Measurements from ENCODE around the gene SLC7A7. TPM values are rescaled to one million over a fixed set of nuclear protein-coding genes. Genes with fewer than 3 reads are reported as not detected.

SLC7A7 gene
- total RNA-seq, 1 experiment from 2014 or later: 443 TPM

- H3K9me3 ChIP-seq: no peaks in the 10 kb centered on the region
- Mint-ChIP-seq H3K36me3 (ENCODE audit: insufficient read depth, unreplicated experiment) (no peaks in the 10 kb centered on the region), H3K27me3 (ENCODE audit: insufficient read depth, unreplicated experiment) (no peaks in the 10 kb centered on the region), H3K4me1 (ENCODE audit: low read depth, unreplicated experiment) (peaks cover 24% of the 10 kb centered on the region), H3K4me3 (ENCODE audit: unreplicated experiment) (no peak overlapping the region), H3K9me3 (ENCODE audit: unreplicated experiment) (no peaks in the 10 kb centered on the region), H3K27ac (ENCODE audit: unreplicated experiment) (no peak overlapping the region)
- H3K4me1 ChIP-seq: peaks cover 11% of the 10 kb centered on the region
- H3K36me3 ChIP-seq (ENCODE audit: control insufficient read depth, insufficient read depth, low read length): no peaks in the 10 kb centered on the region
- no peak for DNase-seq
- H3K27me3 ChIP-seq (replicated peaks; ENCODE audit: control insufficient read depth, insufficient read depth, low read length): no peaks in the 10 kb centered on the region
- ChIA-PET POLR2A (no interaction called here), CTCF (interaction anchor here (0.9 kb wide), 1 partner anchor 178 kb away, joined by 3 read pairs; no protein-coding TSS in a partner anchor)
- BruUV-seq (replicated peaks): no TSS peak
- no peak overlapping the region for H3K4me3 ChIP-seq (ENCODE audit: low read depth, low read length)
- TF ChIP-seq CTCF (IDR thresholded peaks at IDR 0.05; ENCODE audit: insufficient read depth in 1 of 2, low read depth in 1 of 2, low read length in 1 of 2, severe bottlenecking in 1 of 2, unreplicated experiment in 1 of 2): no peak
- intact Hi-C loops (cut with micrococcal nuclease; ENCODE audit: unreplicated experiment): loop anchor here (1.0 kb wide), 1 partner anchor 106 kb away; no protein-coding TSS in a partner anchor
These were observed 67.5 kb downstream of the SLC7A7 start for GRCh38 chr14:22747769-22748168.

- no TSS peak for BruUV-seq (replicated peaks)
- TF ChIP-seq CTCF (IDR thresholded peaks at IDR 0.05; ENCODE audit: insufficient read depth in 1 of 2, low read depth in 1 of 2, low read length in 1 of 2, severe bottlenecking in 1 of 2, unreplicated experiment in 1 of 2): no peak
- peaks cover 13% of the 10 kb centered on the region for H3K4me1 ChIP-seq
- POLR2A ChIA-PET: no interaction called here
- H3K4me3 ChIP-seq (ENCODE audit: low read depth, low read length): no peak overlapping the region
- Mint-ChIP-seq H3K4me3 (ENCODE audit: unreplicated experiment) (no peak overlapping the region), H3K9me3 (ENCODE audit: unreplicated experiment) (peaks cover 10% of the 10 kb centered on the region), H3K4me1 (ENCODE audit: low read depth, unreplicated experiment) (peaks cover 13% of the 10 kb centered on the region), H3K27ac (ENCODE audit: unreplicated experiment) (no peak overlapping the region), H3K36me3 (ENCODE audit: insufficient read depth, unreplicated experiment) (no peaks in the 10 kb centered on the region), H3K27me3 (ENCODE audit: insufficient read depth, unreplicated experiment) (no peaks in the 10 kb centered on the region)
- H3K27me3 ChIP-seq (replicated peaks; ENCODE audit: control insufficient read depth, insufficient read depth, low read length): no peaks in the 10 kb centered on the region
- peaks cover 11% of the 10 kb centered on the region; the same call in 1 of the 2 replicates for H3K9me3 ChIP-seq
- intact Hi-C loops (cut with micrococcal nuclease; ENCODE audit: unreplicated experiment): no loop called here
- CTCF ChIA-PET: no interaction called here
- no peak for DNase-seq
- H3K36me3 ChIP-seq (ENCODE audit: control insufficient read depth, insufficient read depth, low read length): no peaks in the 10 kb centered on the region
These were observed 75.2 kb downstream of the SLC7A7 start for GRCh38 chr14:22740020-22740419.

- ChIA-PET POLR2A (no interaction called here), CTCF (interaction anchor here (0.7 kb wide), 1 partner anchor 373 kb away, joined by 3 read pairs; no protein-coding TSS in a partner anchor)
- peaks cover 10% of the 10 kb centered on the region for H3K9me3 Mint-ChIP-seq (ENCODE audit: unreplicated experiment)
- Histone ChIP-seq H3K9me3 (peaks cover 11% of the 10 kb centered on the region; the same call in 1 of the 2 replicates), H3K4me3 (ENCODE audit: low read depth, low read length) (no peak overlapping the region), H3K4me1 (peaks cover 13% of the 10 kb centered on the region), H3K36me3 (ENCODE audit: control insufficient read depth, insufficient read depth, low read length) (no peaks in the 10 kb centered on the region), H3K27me3 (replicated peaks; ENCODE audit: control insufficient read depth, insufficient read depth, low read length) (no peaks in the 10 kb centered on the region)
- intact Hi-C loops (cut with micrococcal nuclease; ENCODE audit: unreplicated experiment): no loop called here
- H3K27ac Mint-ChIP-seq (ENCODE audit: unreplicated experiment): no peak overlapping the region
- peaks cover 13% of the 10 kb centered on the region for H3K4me1 Mint-ChIP-seq (ENCODE audit: low read depth, unreplicated experiment)
- no peaks in the 10 kb centered on the region for H3K36me3 Mint-ChIP-seq (ENCODE audit: insufficient read depth, unreplicated experiment)
- no peaks in the 10 kb centered on the region for H3K27me3 Mint-ChIP-seq (ENCODE audit: insufficient read depth, unreplicated experiment)
- BruUV-seq (replicated peaks): no TSS peak
- no peak for DNase-seq
- no peak overlapping the region for H3K4me3 Mint-ChIP-seq (ENCODE audit: unreplicated experiment)
- no peak for TF ChIP-seq CTCF (IDR thresholded peaks at IDR 0.05; ENCODE audit: insufficient read depth in 1 of 2, low read depth in 1 of 2, low read length in 1 of 2, severe bottlenecking in 1 of 2, unreplicated experiment in 1 of 2)
These were observed 75.8 kb downstream of the SLC7A7 start for GRCh38 chr14:22739423-22739822.

Data from Caco-2 (cell line).